ENCODE results near the gene GPR183.
"Not testable (repeated sequence)": the region's sequence is repeated elsewhere in the genome, so short reads cannot be mapped to it uniquely, and the experiment has no call there.

The GPR183 gene

DNA sequence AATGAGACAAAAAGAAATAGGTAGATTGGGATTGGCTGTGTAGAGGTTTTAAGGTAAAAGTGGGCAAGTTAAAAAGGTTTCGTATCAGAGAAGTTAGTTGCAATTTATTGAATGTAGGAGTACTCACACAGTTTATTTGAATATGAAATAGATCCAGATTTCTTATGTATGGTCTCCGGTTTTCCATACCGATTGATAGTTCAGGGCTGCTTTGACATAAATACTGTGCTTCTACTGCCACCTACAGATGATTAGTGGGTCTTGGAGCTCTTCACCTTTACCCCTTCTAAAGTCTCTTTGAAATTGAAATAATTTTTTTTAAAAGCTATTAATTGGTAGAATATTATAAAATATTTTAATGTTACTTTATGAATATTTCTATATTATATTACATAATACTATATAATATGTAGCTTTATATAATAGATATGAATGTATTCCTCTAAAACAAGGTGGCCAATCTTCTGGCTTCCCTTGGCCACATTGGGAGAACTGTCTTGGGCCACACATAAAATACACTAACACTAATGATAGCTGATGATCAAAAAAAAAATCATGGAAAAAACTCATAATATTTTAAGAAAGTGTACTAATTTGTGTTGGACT is 41.3 kb downstream of the GPR183 start:
- peak; percentile 32 to 76 for DNase-seq

- no peak for DNase-seq
These were observed 41.9 kb downstream of the GPR183 start for GRCh38 chr13:99265162-99265800.

GRCh38 chr13:99264051-99264450 is 43.1 kb downstream of the GPR183 start:
- DNase-seq = no peak

DNA sequence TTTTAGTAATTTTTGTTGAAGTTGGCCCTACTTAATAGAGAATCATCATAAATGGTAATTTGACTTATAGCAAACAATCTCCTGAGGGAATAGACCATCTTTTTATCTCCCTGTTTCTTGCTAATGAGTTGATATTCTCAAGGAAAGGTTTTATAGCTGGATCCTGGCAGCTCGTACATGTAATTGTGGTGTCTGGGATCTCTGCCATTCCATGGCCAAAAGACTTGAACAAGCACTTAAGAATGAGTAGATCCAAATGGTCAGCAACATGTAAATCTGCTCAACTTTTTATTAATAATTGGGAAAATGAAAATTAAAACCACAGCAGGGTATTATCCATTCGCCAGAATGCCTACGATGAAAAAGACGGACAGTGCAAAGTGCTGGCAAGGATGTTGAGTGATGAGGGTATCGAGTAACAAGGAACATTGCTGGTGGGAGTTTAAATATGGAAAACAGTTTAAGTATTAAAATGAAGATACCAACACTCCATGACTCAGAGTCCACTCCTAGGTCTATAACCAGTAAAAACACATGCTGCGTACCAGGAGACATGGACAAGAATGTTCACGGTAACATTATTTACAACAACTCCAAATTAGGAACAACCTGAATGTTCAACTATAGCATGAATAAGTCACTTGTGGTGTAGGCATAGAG is 43.9 kb downstream of the GPR183 start:
- DNase-seq = no peak

DNA sequence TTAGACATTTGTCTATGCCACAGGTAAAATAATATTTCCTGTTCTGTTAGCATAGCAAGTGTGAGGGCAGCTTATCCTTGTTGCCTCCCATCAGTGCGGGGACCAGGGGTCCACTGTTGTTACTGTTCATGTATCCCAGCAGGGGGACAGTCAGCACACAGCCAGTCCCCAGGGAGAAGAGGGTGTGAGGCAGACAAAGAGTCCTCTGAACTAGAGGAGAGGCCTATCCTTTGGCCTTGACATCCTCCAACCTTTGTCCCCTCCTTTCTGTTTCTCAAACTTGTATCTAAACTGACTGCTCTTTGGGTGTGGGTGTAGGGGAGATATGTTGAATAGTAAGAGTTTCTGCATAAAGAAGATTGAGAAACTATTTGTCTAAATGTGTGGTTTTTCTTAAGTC is 46.1 kb downstream of the GPR183 start:
- no peak for DNase-seq

GRCh38 chr13:99260216-99260615 is 47.0 kb downstream of the GPR183 start:
- no peak for DNase-seq

GRCh38 chr13:99258946-99259345 is 48.3 kb downstream of the GPR183 start:
- peak; percentile 42 to 57 for DNase-seq

DNA sequence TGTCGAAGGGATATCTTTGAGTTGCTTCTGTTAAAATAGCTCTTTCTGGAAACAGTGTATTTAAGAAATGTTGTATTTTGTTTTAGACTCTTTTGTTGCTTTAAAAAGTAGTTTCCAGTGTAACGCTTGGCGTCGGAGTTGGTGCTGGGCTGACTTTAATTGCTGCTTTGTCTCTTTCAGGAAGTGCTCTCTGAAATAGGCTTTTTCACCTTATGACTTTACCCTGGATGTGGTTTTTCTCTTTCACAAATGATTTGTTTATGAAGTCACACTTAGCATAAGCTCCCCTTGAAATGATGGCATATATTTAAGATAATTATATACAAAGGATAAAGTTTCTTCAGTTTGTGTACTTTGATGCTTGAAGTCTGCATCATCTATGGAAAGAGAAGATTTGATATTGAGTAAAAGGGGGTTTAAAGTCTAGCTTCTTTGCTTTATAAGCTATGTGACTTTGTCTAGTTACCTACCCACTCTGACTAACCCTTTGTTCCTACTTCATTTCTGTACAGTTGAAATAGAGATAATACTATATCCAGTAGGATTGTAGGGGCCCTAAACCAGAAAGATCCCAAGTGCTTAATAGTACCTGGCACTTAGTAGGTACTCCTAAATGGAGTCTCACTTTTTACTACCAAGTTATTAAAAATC is 48.9 kb downstream of the GPR183 start, which contains the start of gene GPR18:
TSS of gene GPR18 (minus strand) at position 170 of the 651 bp plus-strand sequence. CDS start 2,507 bp downstream, outside the sequence.
- DNase-seq = peak in 1 of 2 donors; percentile 64

DNA sequence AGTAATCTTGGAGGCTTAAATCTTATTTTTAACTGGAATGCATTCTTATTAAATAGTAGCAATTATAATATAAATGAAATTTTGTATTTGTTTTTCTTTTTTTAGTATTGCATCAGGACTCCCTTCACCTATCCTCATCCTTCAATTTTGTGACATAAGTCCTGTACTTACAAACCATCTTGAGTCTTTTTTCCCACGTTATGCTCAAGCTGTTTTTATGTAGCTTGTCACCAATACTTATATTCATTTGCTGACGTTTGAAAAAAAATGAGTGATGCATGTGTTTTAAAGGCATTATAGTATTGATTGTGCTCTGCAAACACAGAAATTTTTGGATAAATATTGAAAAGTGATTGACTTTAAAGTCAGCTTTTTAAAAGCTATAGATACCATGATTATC is 49.9 kb downstream of the GPR183 start:
- DNase-seq = no peak

GRCh38 chr13:99256709-99257108 is 50.5 kb downstream of the GPR183 start:
- DNase-seq = no peak

DNA sequence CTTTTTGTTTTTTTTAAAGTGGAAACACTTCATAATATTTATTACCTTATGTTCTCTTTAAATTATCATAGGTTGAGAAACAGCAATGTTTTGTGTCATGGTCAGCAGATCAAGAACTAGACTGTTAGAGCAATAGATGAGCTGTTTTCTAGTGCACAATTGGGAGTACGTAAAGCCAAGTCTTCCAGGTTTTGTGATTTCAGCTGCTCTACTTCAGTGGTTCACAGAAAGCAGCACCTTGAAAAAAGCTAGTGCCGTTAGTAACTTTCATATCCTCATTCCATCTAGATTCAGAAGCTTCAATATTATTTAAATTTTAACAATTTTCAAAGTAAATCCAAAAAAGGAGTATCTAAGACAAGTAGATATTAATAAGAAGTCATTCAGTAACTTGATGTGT is 50.9 kb downstream of the GPR183 start:
- DNase-seq = no peak

GRCh38 chr13:99255271-99255670 is 51.9 kb downstream of the GPR183 start:
- no peak for DNase-seq

DNA sequence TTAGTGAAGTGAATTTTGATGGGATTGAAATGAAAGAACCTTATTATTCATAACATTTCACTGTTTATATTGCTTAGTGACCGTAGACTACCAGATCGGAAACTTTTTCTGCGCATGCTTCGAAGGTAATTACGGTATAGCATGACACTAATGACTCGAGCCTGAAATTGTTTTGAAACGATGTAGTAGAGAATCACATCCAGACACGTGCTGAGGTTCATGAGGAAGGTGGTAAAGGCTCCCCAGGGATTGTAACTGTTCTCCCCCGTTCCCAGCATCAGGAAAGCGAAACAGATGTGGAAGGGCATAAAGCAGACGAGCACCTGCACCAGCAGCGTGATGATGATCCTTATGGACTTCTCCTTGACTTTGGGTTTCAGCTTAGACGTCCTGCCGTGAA is 52.4 kb downstream of the GPR183 start:
- no peak for DNase-seq

GRCh38 chr13:99251921-99252320 is 55.3 kb downstream of the GPR183 start:
- DNase-seq = no peak

DNA sequence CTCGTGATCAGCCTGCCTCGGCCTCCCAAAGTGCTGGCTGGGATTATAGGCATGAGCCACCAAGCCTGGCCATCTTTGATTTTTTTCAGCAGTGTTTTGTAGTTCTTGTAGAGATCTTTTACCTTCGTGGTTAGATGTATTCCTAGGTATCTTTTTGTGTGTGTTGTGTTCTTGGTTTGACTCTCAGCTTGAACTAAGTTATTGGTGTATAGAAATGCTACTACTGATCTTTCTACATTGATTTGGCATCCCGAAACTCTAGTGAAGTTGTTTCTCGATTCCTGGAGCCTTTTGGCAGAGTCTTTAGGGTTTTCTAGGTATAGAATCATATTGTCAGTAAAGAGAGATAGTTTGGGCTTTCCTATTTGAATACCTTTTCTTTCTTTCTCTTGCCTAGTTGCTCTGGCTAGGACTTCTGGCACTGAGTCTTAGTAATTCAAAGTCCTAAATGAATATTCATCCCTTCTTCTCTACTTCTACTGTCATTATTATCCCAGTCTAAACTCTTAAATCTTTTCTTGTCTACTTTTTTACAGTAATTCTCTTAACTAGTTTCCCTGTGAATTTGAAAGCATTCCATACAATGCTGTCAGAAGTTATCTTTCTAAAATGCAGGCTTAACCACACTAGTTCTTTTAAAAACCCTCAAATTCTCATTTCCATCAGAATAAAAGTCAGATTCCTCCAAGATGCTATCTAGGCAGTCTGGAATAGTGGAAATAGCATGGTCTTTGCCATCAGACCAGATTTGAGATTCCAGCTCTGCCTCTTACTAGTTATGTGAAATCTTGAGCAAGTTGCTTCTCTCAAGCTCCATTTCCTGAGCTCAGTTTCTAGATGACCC is 56.0 kb downstream of the GPR183 start:
- DNase-seq = no peak

DNA sequence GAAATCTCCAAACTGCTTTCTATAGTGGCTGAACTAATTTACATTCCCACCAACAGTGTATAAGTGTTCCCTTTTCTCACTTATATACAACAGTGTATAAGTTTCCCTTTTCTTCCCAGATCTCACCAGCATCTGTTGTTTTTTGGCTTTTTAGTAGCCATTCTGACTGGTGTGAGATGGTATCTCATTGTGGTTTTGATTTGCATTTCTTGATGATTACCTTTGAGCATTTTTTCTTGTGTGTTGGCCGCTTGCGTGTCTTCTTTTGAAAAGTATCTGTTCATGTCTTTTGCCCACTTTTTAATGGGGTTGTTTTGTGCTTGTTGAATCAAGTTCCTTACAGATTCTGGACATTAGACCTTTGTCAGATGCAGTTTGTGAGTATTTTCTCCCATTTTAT is 57.6 kb downstream of the GPR183 start:
- DNase-seq = not testable (repeated sequence)

DNA sequence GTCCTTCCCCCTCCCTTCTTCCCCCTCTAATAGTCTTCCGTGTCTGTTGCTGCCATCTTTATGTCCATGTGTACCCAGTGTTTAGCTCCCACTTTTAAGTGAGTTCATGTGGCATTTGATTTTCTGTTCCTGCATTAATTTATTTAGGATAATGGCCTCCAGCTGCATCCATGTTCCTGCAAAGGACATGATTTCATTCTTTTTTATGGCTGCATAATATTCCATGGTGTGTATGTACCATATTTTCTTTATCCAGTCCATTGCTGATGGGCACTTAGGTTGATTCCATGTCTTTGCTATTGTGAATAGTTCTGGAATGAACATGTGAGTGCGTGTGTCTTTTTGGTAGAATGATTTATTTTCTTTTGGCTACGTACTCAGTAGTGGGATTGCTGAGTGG is 58.0 kb downstream of the GPR183 start:
- DNase-seq = not testable (repeated sequence)

DNA sequence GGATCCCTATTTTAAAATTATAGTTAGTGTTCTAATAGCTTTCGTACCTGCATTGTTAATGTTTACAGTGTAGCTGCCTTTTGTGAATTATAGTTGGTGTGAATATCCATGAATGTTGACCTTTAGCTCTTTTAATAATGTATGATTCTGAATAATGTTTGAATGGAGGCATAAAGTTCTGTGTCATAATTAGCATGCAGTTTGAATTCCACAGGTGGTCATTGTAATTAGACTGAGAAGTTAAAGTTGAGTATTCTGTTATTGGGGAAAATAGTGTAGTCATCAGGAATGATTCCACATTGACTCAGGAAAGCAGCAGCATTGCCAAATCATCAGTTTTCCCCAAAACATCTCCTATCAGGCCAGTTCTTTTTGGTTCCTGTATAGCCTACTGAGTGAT is 61.1 kb downstream of the GPR183 start:
- no peak for DNase-seq

All from CD4-positive, alpha-beta T cell treated with Interleukin-1 beta for 1 hour (primary cell).